Measurements from ENCODE around the gene SLC45A3.
"Not testable (repeated sequence)": the region's sequence is repeated elsewhere in the genome, so short reads cannot be mapped to it uniquely, and the experiment has no call there.

The SLC45A3 gene

DNA sequence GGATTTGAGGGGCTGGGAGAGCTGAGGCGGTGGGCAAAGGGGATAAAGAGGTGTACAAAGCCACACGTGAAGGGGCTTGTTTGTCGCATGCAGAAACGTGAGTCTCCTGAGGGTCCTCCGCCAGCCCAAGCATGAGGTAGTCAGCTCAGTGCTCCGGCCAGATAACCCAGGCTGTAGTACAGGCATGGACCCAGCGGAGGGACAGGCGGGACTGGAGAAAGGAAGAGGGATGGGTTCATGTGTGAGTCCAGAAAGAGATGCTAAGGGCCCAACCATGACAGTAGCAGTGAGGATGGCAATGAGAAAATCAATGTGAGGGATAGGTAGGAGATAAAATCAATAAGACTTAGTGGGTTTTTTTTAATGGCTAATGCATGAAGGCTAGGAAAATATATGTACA, 34.8 kb downstream of the SLC45A3 start:
- Histone ChIP-seq H3K9me3 (ENCODE audit: control insufficient read depth, insufficient read depth, low read length) (no peaks in the 10 kb centered on the region), H3K4me3 (ENCODE audit: low read depth, low read length) (no peak overlapping the region), H3K27me3 (ENCODE audit: control insufficient read depth, insufficient read depth, low read length) (no peaks in the 10 kb centered on the region), H3K4me1 (ENCODE audit: control insufficient read depth, insufficient read depth, low read length) (peaks cover 7% of the 10 kb centered on the region), H3K36me3 (ENCODE audit: control insufficient read depth, insufficient read depth, low read length) (no peaks in the 10 kb centered on the region), H3K9ac (ENCODE audit: low read depth, low read length) (no peak overlapping the region)

DNA sequence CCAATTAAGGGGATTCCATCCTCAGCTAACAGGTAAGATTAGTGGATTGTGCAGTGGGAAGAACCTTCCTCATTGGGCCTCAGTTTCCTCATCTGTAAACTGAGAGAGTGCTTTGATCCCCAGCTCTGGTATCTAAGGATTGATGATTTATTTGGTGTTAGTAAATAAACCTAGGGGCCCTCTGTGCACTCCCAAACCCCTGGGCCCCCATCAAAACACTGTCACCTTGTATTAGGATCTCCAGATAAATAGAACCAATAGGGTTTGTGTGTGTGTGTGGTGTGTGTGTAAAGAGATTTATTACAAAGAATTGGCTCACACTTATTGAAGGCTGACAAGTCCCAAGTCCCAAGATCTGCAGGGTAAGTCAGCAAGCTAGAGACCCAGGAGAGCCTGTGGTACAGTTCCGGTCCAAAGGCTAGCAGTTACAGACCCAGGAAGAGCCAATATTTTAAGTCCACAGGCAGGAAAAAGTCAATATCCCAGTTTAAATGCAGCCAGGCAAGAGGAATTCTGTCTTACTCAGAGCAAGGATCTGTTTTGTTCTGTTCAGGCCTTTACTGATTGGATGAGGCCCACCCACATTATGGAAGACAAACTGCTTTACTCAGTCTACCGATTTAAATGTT, 37.5 kb downstream of the SLC45A3 start:
- H3K9ac ChIP-seq (ENCODE audit: low read depth, low read length): no peak overlapping the region
- no peaks in the 10 kb centered on the region for H3K27me3 ChIP-seq (ENCODE audit: control insufficient read depth, insufficient read depth, low read length)
- no peaks in the 10 kb centered on the region for H3K36me3 ChIP-seq (ENCODE audit: control insufficient read depth, insufficient read depth, low read length)
- H3K4me1 ChIP-seq (ENCODE audit: control insufficient read depth, insufficient read depth, low read length): no peaks in the 10 kb centered on the region
- no peak overlapping the region for H3K4me3 ChIP-seq (ENCODE audit: low read depth, low read length)
- H3K9me3 ChIP-seq (ENCODE audit: control insufficient read depth, insufficient read depth, low read length): no peaks in the 10 kb centered on the region

DNA sequence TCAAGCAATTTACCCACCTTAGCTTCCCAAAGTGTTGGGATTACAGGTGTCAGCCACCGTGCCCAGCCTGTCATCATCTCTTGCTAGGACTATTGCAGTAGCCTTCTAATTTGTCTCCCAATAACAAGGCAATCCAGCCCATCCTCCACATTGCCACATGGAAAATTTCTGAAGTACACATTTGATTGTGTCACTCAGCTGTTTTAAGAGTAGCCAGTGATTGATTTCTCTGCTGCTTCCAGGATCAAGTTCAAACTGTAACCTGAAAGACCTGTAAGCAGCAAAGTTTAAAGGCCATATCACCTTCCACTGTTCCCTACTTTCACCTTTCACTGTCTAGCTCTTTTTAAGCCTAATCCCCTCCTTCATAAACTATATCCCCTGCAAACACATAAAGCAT, 40.7 kb downstream of the SLC45A3 start:
- H3K9me3 ChIP-seq (ENCODE audit: control insufficient read depth, insufficient read depth, low read length): no peaks in the 10 kb centered on the region
- no peak overlapping the region for H3K4me3 ChIP-seq (ENCODE audit: low read depth, low read length)

DNA sequence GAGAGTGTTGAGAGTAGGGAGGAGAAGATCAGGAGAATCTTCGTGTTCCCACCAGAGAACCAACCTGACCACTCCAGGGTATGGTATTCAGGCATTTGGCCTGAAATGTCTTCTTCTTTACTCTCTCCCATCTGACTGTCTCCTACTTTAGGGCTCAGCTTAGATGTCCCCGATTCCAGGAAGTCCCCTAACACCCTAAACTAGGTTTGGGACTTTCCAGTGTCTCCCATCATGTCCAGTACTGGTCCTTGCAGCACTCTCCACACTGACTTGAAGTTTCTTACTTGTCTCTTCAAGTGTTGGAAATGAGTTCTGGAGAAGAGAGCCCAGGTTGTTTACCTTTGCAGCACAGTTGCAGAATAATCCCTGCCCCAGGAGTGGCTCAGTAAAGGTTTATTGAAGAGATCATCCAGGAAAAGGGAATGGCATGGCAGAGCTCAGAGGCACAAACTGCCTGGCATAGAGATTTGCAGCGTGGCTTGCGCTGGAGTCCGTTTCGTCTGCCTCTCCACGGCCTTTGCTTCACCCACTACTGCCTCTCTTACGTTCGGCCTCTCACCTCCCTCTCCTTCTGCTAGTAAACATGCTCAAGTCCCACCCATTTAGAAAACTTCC, 42.3 kb downstream of the SLC45A3 start:
- no peaks in the 10 kb centered on the region for H3K4me1 ChIP-seq (ENCODE audit: control insufficient read depth, insufficient read depth, low read length)
- no peak overlapping the region for H3K4me3 ChIP-seq (ENCODE audit: low read depth, low read length)
- peaks cover 2% of the 10 kb centered on the region for H3K27me3 ChIP-seq (ENCODE audit: control insufficient read depth, insufficient read depth, low read length)
- H3K9me3 ChIP-seq (ENCODE audit: control insufficient read depth, insufficient read depth, low read length): no peaks in the 10 kb centered on the region
- H3K36me3 ChIP-seq (ENCODE audit: control insufficient read depth, insufficient read depth, low read length): no peaks in the 10 kb centered on the region
- H3K9ac ChIP-seq (ENCODE audit: low read depth, low read length): no peak overlapping the region

More for the DNA sequence above, 40.7 kb downstream of the SLC45A3 start:
- no peaks in the 10 kb centered on the region for H3K36me3 ChIP-seq (ENCODE audit: control insufficient read depth, insufficient read depth, low read length)
- H3K9ac ChIP-seq (ENCODE audit: low read depth, low read length): no peak overlapping the region
- H3K27me3 ChIP-seq (ENCODE audit: control insufficient read depth, insufficient read depth, low read length): no peaks in the 10 kb centered on the region
- H3K4me1 ChIP-seq (ENCODE audit: control insufficient read depth, insufficient read depth, low read length): no peaks in the 10 kb centered on the region

DNA sequence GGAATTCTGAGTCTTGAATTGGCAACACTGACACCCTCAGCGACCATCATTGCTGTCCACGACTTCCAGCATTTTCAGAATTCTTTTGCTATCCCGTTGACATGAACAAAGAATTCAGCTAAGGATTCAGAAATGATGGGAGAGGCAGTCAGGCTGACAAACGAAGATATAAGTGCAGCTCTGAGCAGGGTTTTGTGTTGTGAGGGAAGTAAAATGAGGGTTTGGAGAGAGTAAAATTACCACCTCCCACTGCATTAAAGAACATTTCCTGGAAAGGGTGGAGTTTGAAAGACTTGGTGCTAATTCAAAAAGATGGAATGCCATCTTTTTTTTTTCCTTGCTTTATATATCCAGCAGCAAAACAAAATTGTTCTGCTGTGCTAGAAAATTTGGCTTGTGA, 43.6 kb downstream of the SLC45A3 start:
- no peaks in the 10 kb centered on the region for H3K4me1 ChIP-seq (ENCODE audit: control insufficient read depth, insufficient read depth, low read length)
- no peaks in the 10 kb centered on the region for H3K9me3 ChIP-seq (ENCODE audit: control insufficient read depth, insufficient read depth, low read length)
- peaks cover 2% of the 10 kb centered on the region for H3K27me3 ChIP-seq (ENCODE audit: control insufficient read depth, insufficient read depth, low read length)
- H3K9ac ChIP-seq (ENCODE audit: low read depth, low read length): no peak overlapping the region
- H3K36me3 ChIP-seq (ENCODE audit: control insufficient read depth, insufficient read depth, low read length): no peaks in the 10 kb centered on the region
- H3K4me3 ChIP-seq (ENCODE audit: low read depth, low read length): no peak overlapping the region

DNA sequence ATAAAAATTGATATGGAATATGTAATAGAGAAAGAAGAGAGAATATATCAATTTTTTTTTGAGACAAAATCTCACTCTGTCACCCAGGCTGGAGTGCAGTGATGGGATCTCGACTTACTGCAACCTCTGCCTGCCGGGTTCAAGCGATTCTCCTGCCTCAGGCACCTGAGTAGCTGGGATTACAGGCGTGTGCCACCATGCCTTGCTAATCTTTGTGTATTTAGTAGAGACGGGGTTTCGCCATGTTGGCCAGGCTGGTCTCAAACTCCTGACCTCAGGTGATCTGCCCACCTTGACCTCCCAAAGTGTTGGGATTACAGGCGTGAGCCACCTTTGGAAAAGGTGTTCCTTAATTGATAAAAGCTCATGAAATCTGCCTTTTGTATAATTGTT, 44.2 kb downstream of the SLC45A3 start:
- H3K4me3 ChIP-seq (ENCODE audit: low read depth, low read length); H3K4me1 ChIP-seq (ENCODE audit: control insufficient read depth, insufficient read depth, low read length); H3K27me3 ChIP-seq (ENCODE audit: control insufficient read depth, insufficient read depth, low read length); H3K9ac ChIP-seq (ENCODE audit: low read depth, low read length); H3K9me3 ChIP-seq (ENCODE audit: control insufficient read depth, insufficient read depth, low read length); H3K36me3 ChIP-seq (ENCODE audit: control insufficient read depth, insufficient read depth, low read length): not testable (repeated sequence)

DNA sequence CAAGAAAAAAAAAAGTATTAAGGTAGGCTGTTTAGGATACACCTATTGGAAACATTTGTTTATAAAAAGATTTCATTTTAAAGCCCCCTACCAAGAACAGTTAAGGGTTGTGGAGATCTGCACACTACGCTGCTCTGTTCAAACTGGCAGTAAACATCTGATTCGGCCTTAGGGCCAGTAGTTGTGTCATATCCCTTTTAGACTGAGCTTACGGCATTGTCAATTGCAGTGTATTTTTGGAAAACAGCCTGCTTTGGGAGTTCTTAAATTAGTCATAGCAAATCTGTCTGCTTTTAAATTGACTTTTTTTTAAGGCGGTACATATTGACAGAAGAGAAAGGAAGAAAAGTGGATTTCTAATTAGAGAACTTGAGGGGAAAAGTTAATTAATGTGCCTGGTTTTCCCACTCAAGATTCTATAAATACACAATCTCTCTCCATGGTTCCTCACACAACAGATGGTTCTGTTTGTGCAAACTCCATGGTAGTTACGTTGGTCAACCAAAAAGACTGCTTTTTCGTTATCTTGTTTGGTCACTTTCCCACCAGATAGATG, 46.8 kb downstream of the SLC45A3 start:
- no peak overlapping the region for H3K9ac ChIP-seq (ENCODE audit: low read depth, low read length)
- no peaks in the 10 kb centered on the region for H3K9me3 ChIP-seq (ENCODE audit: control insufficient read depth, insufficient read depth, low read length)
- H3K27me3 ChIP-seq (ENCODE audit: control insufficient read depth, insufficient read depth, low read length): peaks cover 2% of the 10 kb centered on the region
- H3K36me3 ChIP-seq (ENCODE audit: control insufficient read depth, insufficient read depth, low read length): no peaks in the 10 kb centered on the region
- H3K4me3 ChIP-seq (ENCODE audit: low read depth, low read length): no peak overlapping the region
- H3K4me1 ChIP-seq (ENCODE audit: control insufficient read depth, insufficient read depth, low read length): peaks cover 6% of the 10 kb centered on the region

DNA sequence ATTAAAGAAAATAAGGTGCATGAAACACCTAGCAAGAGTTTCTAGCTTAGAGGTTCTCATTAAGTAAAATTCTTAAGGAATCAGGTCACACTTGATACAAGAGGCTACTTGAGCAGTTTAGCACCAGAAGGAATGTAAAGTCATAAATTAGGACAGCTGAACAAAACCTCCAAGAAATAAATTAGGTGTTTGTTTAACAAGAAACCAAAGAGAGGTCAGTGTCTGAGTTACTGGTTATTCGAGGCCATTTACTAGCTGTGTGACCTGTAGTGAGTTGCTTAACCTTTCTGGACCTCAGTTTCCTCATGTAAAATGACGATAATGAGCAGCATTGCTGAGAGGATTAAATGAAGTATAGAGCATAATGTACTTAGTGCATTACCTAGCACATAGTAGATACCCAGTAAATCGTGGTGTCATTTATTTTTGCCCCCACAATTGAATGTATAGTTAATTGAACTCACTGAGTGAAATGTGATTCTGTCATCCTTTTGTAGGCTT, 47.6 kb downstream of the SLC45A3 start:
- Histone ChIP-seq H3K36me3 (ENCODE audit: control insufficient read depth, insufficient read depth, low read length) (no peaks in the 10 kb centered on the region), H3K9ac (ENCODE audit: low read depth, low read length) (no peak overlapping the region), H3K4me1 (ENCODE audit: control insufficient read depth, insufficient read depth, low read length) (peaks cover 7% of the 10 kb centered on the region), H3K4me3 (ENCODE audit: low read depth, low read length) (peak overlapping the region; percentile 94), H3K27me3 (ENCODE audit: control insufficient read depth, insufficient read depth, low read length) (peaks cover 2% of the 10 kb centered on the region), H3K9me3 (ENCODE audit: control insufficient read depth, insufficient read depth, low read length) (no peaks in the 10 kb centered on the region)

DNA sequence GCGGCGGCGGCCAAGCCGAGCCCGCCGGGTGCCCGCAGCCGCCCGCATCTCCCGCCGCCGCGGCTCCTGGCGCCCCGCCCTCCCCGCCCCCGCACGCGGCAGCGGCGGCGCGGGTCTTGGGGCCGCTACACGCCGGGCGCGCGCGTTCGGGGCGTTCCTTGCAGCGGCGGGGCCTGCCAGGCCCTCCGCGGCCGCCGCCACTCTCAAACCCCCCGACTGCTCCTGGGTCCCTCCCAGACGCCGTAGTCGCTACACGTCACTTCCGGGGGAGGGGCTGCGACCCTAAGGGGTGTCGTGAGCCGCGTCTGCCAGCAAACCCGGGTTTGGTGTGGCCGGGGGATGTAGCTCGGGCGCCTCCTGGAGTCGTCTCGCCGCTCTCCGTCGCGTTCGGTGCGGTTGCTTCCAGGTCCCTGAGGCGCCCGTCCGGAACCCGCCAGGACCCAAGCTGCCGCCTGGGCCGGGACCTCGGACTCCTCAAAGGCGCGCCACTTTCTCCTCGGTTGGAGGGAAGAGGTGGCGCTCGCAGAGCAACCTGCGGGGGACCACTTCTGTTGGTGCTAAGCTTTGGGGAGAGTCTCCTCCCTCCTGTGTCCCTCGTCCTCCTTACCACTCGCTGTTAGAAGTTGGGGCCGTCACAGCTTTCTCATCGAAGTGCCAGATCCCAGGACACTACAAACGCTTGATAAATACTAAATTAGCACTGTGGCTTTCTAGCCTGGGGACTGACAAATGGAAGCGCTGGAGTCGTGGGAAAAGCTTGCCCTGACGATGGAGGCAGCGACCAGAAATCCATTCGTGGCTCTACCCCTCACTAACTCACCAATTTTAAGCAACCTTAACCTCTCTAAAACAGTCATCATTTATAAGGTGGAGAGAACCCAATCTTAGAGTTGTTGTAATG, 48.3 kb downstream of the SLC45A3 start, which contains the start of gene ELK4:
ELK4 (minus strand) TSS at position 244 of the 901 bp plus-strand sequence. CDS start 8,129 bp downstream, outside the sequence.
- no peaks in the 10 kb centered on the region for H3K36me3 ChIP-seq (ENCODE audit: control insufficient read depth, insufficient read depth, low read length)
- peak within 1 kb of the TSS; percentile 94 for H3K4me3 ChIP-seq (ENCODE audit: low read depth, low read length)
- H3K9ac ChIP-seq (ENCODE audit: low read depth, low read length): peak within 1 kb of the TSS; percentile 94
- H3K9me3 ChIP-seq (ENCODE audit: control insufficient read depth, insufficient read depth, low read length): no peaks in the 10 kb centered on the region
- H3K27me3 ChIP-seq (ENCODE audit: control insufficient read depth, insufficient read depth, low read length): peaks cover 2% of the 10 kb centered on the region
- peaks cover 7% of the 10 kb centered on the region for H3K4me1 ChIP-seq (ENCODE audit: control insufficient read depth, insufficient read depth, low read length)

DNA sequence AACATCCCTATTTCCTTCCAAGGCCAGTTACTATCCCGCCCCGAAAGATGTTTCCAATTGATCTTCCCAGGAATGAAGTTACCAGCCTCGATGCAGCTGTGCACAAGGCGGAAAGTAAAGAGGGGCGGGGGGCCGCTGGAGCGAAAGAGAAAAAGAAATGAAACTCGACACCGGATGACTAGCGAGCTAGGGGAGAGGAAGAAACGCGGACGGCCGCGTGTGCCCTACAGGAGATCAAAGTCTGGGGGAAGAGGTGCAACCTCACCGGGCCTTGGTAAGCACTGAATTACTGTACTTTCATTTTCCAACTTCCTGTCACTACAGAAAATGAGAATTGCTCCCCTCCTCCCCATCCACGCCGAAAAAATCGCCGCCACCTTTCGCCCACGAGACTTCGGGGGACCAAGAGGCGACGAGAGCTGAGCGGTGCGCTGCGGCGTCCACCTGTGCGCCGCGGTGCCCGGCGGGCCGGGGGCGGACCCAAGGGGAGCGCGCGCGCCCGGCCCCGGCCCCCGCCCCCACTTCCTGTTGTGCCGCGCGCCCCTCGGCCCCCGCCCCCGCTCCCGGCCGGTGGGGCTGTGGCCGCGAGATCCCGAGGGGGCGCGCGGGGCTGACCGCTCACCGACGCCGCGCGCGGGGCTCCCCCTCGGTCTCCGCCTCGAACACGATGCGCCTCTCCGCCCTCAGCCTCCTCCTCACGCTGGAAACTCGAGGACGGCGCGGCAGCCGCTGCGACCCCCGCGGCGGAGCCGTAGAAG, 49.1 kb downstream of the SLC45A3 start:
- Histone ChIP-seq H3K4me1 (ENCODE audit: control insufficient read depth, insufficient read depth, low read length) (peaks cover 7% of the 10 kb centered on the region), H3K36me3 (ENCODE audit: control insufficient read depth, insufficient read depth, low read length) (no peaks in the 10 kb centered on the region), H3K27me3 (ENCODE audit: control insufficient read depth, insufficient read depth, low read length) (peaks cover 2% of the 10 kb centered on the region), H3K9ac (ENCODE audit: low read depth, low read length) (peak overlapping the region; percentile 91), H3K4me3 (ENCODE audit: low read depth, low read length) (peak overlapping the region; percentile 94), H3K9me3 (ENCODE audit: control insufficient read depth, insufficient read depth, low read length) (no peaks in the 10 kb centered on the region)

DNA sequence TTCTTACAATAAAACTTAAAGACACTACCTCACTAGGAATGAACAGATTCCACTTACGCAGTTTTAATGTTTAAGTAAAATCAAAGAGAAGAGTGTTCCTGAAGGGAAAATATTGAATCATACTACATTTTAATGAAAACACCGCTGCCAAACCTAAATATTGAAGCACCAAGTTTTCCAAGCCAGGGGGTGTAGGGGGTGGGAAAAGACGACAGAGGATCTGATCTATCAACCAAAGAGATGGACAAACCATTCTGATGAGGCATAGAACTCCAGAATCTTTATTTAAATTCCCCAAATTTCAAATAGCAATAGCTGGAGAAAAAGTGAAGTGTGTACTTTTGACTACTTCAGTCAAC, 49.7 kb downstream of the SLC45A3 start:
- no peaks in the 10 kb centered on the region for H3K36me3 ChIP-seq (ENCODE audit: control insufficient read depth, insufficient read depth, low read length)
- H3K27me3 ChIP-seq (ENCODE audit: control insufficient read depth, insufficient read depth, low read length): peaks cover 2% of the 10 kb centered on the region
- peak overlapping the region; percentile 91 for H3K9ac ChIP-seq (ENCODE audit: low read depth, low read length)
- H3K4me3 ChIP-seq (ENCODE audit: low read depth, low read length): peak overlapping the region; percentile 94
- peaks cover 7% of the 10 kb centered on the region for H3K4me1 ChIP-seq (ENCODE audit: control insufficient read depth, insufficient read depth, low read length)
- no peaks in the 10 kb centered on the region for H3K9me3 ChIP-seq (ENCODE audit: control insufficient read depth, insufficient read depth, low read length)
